Lower leg skin (tissue), 3 donors: ENCODE measurements around the gene CTXND1.

Experiments used
- CTCF ChIP-seq, 3 donors: fragments of 450-650 bp; IDR thresholded peaks; one replicate each; pipeline ENCODE4 v1.5.1; 2016; ENCODE audit warnings: antibody characterized with exemption in 3 of 3, mild to moderate bottlenecking in 3 of 3, moderate library complexity in 2 of 3
- POLR2A ChIP-seq, 2 donors: fragments of 450-650 bp; IDR thresholded peaks; one replicate each; pipeline ENCODE4 v1.6.1; 2016 to 2017; ENCODE audit warnings: antibody characterized with exemption in 2 of 2, mild to moderate bottlenecking in 1 of 2, moderate library complexity in 1 of 2

- TF ChIP-seq CTCF (IDR thresholded peaks at IDR 0.05), result no peak
- TF ChIP-seq POLR2A (IDR thresholded peaks at IDR 0.05), result no peak
Measured at GRCh38 chr15:80186597-80186996, 65.4 kb downstream of the CTXND1 start.
